ENCODE measurements around the gene ZFX. TPM values are rescaled to one million over a fixed set of nuclear protein-coding genes. Genes with fewer than 3 reads are reported as not detected.
"Not testable (repeated sequence)": the region's sequence is repeated elsewhere in the genome, so short reads cannot be mapped to it uniquely, and the experiment has no call there.

ZFX gene
- total and polyA plus RNA-seq, 7 donors = 3.8 to 72.3 (median 55.4) TPM

DNA sequence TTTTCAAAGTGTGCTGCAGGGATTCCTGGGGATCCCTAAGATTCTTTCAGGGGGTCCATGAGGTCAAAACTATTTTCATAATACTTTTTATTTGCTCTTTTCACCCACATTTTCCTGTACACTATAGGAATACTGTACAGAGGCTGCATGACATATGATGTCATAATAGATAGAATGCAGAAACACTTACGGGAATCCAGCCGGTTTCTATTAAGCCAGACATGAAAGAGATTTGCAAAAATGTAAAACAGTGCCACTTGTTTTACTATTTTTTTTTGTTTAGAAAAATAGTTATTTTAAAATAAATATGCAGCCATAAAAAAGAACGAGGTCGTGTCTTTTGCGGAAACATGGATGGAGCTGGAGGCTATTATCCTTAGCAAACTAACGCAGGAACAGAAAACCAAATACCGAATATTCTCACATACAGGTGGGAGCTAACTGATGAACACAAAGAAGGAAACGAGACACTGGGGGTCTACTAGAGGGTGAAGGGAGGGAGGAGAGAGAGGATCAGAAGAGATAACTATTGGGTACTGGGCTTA, 5.0 kb downstream of the ZFX start:
- 42 to 67% (median 61%) methylated on average over 8 of the region's 8 CpGs for WGBS, 3 donors
- no peaks in the 10 kb centered on the region for H3K27me3 ChIP-seq (ENCODE audit: insufficient read depth in 3 of 3, low read length in 2 of 3)
- no peaks in the 10 kb centered on the region for H3K9me3 ChIP-seq
- intact Hi-C loops (cut with DNase I) = loop anchor here (5.0 to 10.0 kb wide), 2 partner anchors 72 to 250 kb away; partner anchors contain the start of genes APOO (in 1 of the 2) and CXorf58 (in 1 of the 2)
- H3K4me3 ChIP-seq = no peak overlapping the region
- no peak for DNase-seq
- H3K4me1 ChIP-seq = peaks cover 69% of the 10 kb centered on the region
- H3K27ac ChIP-seq = peak overlapping the region; percentile 12
- H3K36me3 ChIP-seq (ENCODE audit: insufficient read depth in 1 of 2, low read depth in 1 of 2) = peaks cover 0 to 16% of the 10 kb centered on the region in 2 donors
- TF ChIP-seq, protein P1, sequence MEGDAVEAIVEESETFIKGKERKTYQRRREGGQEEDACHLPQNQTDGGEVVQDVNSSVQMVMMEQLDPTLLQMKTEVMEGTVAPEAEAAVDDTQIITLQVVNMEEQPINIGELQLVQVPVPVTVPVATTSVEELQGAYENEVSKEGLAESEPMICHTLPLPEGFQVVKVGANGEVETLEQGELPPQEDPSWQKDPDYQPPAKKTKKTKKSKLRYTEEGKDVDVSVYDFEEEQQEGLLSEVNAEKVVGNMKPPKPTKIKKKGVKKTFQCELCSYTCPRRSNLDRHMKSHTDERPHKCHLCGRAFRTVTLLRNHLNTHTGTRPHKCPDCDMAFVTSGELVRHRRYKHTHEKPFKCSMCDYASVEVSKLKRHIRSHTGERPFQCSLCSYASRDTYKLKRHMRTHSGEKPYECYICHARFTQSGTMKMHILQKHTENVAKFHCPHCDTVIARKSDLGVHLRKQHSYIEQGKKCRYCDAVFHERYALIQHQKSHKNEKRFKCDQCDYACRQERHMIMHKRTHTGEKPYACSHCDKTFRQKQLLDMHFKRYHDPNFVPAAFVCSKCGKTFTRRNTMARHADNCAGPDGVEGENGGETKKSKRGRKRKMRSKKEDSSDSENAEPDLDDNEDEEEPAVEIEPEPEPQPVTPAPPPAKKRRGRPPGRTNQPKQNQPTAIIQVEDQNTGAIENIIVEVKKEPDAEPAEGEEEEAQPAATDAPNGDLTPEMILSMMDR (IDR thresholded peaks at IDR 0.05) = no peak
- ATAC-seq = no peak

DNA sequence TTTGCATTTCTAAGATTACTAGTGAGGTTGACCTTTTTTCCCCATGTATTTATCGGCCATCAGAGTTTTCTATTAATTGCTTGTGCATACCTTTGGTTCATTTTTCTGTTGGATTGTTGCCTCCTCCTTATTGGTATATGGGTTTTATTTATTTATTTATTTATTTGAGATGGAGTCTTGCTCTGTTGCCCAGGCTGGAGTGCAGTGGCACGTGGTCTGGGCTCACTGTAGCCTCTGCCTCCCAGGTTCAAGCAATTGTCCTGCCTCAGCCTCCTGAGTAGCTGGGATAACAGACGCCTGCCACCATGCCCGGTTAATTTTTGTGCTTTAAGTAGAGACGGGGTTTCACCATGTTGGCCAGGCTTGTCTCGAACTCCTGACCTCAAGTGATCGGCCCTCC, 6.2 kb downstream of the ZFX start:
- DNase-seq; H3K27me3 ChIP-seq (ENCODE audit: insufficient read depth in 3 of 3, low read length in 2 of 3); H3K9me3 ChIP-seq; H3K27ac ChIP-seq; H3K4me3 ChIP-seq; ATAC-seq: not testable (repeated sequence)
- intact Hi-C loops (cut with DNase I) = loop anchor here in 1 of 2 donors (10.0 kb wide), 1 partner anchor 251 kb away; the partner anchor contains the start of genes APOO and CXorf58
- WGBS, 3 donors = 67 to 89% (median 72%) methylated on average over 6 to 7 of the region's 7 CpGs
- Histone ChIP-seq H3K4me1 (peaks cover 80% of the 10 kb centered on the region), H3K36me3 (ENCODE audit: insufficient read depth in 1 of 2, low read depth in 1 of 2) (peaks cover 0 to 16% of the 10 kb centered on the region in 2 donors)

DNA sequence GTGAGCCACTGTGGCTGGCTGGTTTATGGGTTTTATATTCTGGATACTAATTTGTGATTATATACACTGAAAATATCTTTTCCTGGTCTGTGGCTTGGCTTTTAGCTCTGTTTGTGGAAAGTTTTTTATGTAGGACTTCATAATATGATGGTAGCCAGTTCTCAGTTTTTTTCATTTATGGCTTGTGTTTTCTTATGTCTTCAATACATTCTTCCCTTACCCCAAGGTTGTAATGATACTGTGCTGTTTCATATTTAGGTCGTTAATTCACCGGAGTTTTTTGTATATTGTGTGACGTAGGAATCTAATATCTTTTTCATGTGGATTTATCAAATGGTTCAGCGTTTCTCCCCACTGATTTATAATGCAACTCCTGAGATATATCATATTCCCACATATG, 6.6 kb downstream of the ZFX start:
- no peak for DNase-seq

DNA sequence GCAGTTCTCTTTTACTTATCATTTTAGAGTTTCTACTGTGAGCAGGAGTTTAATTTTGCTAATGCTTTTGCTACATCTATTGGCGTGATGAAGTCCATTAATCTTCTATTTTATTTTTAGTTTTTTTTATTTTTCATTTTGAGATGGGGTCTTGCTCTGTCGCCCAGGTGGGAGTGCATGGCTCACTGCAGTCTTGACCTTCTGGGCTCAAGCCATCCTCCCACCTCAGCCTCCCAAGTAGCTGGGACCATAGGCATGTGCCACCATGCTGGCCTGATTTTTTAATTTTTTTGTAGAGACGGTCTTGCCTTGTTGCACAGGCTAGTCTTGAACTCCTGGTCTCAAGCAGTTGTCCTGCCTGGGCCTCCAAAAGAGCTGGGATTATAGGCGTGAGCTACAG, 9.4 kb downstream of the ZFX start:
- 93 to 99% (median 97%) methylated on average over 4 of the region's 4 CpGs for WGBS, 3 donors

More for the DNA sequence above, 6.6 kb downstream of the ZFX start:
- Histone ChIP-seq H3K4me3 (no peak overlapping the region), H3K9me3 (no peaks in the 10 kb centered on the region), H3K27me3 (ENCODE audit: insufficient read depth in 3 of 3, low read length in 2 of 3) (no peaks in the 10 kb centered on the region), H3K27ac (no peak overlapping the region), H3K36me3 (ENCODE audit: insufficient read depth in 1 of 2, low read depth in 1 of 2) (peaks cover 0 to 16% of the 10 kb centered on the region in 2 donors), H3K4me1 (peaks cover 84% of the 10 kb centered on the region)
- 48 to 64% (median 63%) methylated on average over 4 of the region's 4 CpGs for WGBS, 3 donors
- intact Hi-C loops (cut with DNase I) = loop anchor here in 1 of 2 donors (10.0 kb wide), 1 partner anchor 251 kb away; the partner anchor contains the start of genes APOO and CXorf58
- TF ChIP-seq, protein P1 (IDR thresholded peaks at IDR 0.05) = no peak
- ATAC-seq = no peak

DNA sequence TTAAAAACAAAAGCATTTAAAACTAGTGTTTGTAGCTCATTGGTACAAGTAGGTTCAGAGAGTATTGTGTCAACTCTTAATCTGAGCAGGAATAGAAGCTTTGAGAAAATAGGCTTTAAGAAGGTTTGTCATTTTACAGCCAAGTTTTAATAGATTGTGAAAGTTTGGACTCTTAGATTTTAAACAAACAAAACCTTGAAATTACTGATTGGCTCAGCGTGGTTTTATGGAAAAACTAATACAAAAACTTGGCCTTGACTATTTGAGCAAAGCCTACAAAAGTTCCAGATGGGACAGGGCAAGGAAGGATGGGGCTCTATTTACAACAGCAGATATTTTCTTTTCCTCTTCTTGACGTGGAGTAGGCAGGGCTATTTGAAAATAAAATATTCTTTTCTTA, 16.5 kb downstream of the ZFX start:
- H3K4me3 ChIP-seq = no peak overlapping the region
- no peaks in the 10 kb centered on the region for H3K9me3 ChIP-seq
- H3K27ac ChIP-seq = no peak overlapping the region
- H3K4me1 ChIP-seq = peaks cover 39% of the 10 kb centered on the region
- no peaks in the 10 kb centered on the region for H3K27me3 ChIP-seq (ENCODE audit: insufficient read depth in 3 of 3, low read length in 2 of 3)
- TF ChIP-seq, protein P1 (IDR thresholded peaks at IDR 0.05) = no peak
- H3K36me3 ChIP-seq (ENCODE audit: insufficient read depth in 1 of 2, low read depth in 1 of 2) = peaks cover 0 to 9% of the 10 kb centered on the region in 2 donors
- ATAC-seq = no peak
- intact Hi-C loops (cut with DNase I) = no loop called here
- 43 to 64% (median 46%) methylated on average over 2 of the region's 2 CpGs for WGBS, 3 donors
- no peak for DNase-seq

More for the DNA sequence above, 9.4 kb downstream of the ZFX start:
- no peaks in the 10 kb centered on the region for H3K27me3 ChIP-seq (ENCODE audit: insufficient read depth in 3 of 3, low read length in 2 of 3)
- intact Hi-C loops (cut with DNase I) = loop anchor here in 1 of 2 donors (10.0 kb wide), 1 partner anchor 254 kb away; the partner anchor contains the start of genes APOO and CXorf58
- H3K27ac ChIP-seq = no peak overlapping the region
- no peak overlapping the region for H3K4me3 ChIP-seq
- TF ChIP-seq, protein P1 (IDR thresholded peaks at IDR 0.05) = no peak
- peaks cover 0 to 16% of the 10 kb centered on the region in 2 donors for H3K36me3 ChIP-seq (ENCODE audit: insufficient read depth in 1 of 2, low read depth in 1 of 2)
- no peak for DNase-seq
- ATAC-seq = no peak
- H3K9me3 ChIP-seq = no peaks in the 10 kb centered on the region
- peaks cover 63% of the 10 kb centered on the region for H3K4me1 ChIP-seq

Data from psoas muscle (tissue), 8 donors.